Raji (cell line): Measurements from ENCODE around the gene OR7C1.
"Not testable (repeated sequence)": the region's sequence is repeated elsewhere in the genome, so short reads cannot be mapped to it uniquely, and the experiment has no call there.

Experiments used
- POLR2A ChIP-seq: IDR thresholded peaks from 2 replicates; pipeline ENCODE4 v1.6.1; 2011; ENCODE audit warnings: low read depth, low read length, control low read depth; ENCODE audit not compliant: insufficient read depth

Gene OR7C1

GRCh38 chr19:14798760-14799159 lies 36.2 kb downstream of the OR7C1 start:
- TF ChIP-seq POLR2A, result no peak

GRCh38 chr19:14796021-14796420 lies 39.0 kb downstream of the OR7C1 start:
- TF ChIP-seq POLR2A, result no peak

DNA sequence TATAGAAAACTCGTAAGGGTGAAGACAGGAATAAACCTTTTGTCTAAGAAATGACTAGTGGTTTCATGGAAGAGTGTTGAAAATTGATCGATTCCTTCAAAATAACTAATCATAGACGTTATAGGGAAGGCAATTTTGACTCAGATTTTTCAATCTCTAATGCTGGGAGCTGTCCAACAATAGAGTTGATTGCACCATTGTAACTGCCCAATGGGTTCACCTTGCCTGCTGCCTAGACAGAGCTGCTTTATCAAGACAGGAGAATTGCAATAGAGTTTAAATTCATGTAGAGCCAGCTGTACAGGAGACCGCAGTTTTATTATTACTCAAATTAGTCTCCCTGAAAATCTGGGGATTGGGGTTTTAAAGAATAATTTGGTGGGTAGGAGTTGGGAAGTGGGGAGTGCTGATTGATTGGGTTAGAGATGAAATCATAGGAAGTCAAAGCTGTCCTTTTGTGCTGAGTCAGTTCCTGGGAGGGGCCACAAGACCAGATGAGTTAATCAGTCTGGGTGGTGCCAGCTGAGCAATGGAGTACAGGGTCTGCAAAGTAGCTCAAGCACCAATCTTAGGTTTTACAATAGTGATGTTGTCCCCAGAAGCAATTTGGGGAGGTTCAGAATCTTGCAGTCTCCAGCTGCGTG lies 39.8 kb downstream of the OR7C1 start:
- no peak for TF ChIP-seq POLR2A

GRCh38 chr19:14786421-14786851 lies 48.5 kb downstream of the OR7C1 start:
- no peak for TF ChIP-seq POLR2A

GRCh38 chr19:14782626-14783409 lies 52.2 kb downstream of the OR7C1 start:
- no peak for TF ChIP-seq POLR2A

DNA sequence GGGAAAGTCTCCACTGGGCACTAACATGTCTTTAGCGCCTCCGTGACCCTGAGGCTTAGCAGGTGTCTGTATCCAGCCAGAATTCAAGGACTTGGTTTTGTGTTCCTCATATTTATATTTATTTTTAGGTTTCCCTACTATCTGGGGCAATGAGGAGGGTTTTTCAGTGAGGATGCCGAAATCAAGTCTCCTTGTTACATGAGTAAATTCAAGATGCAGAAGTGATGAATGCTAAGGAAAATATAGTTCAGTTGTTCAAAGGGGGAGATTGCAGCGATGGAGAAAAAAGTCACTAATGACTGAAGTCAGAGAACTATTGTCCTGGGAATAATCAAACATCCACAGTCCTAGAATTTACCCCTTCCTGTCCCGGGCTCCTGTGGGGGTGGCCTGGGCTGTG lies 55.8 kb downstream of the OR7C1 start:
- no peak for TF ChIP-seq POLR2A

DNA sequence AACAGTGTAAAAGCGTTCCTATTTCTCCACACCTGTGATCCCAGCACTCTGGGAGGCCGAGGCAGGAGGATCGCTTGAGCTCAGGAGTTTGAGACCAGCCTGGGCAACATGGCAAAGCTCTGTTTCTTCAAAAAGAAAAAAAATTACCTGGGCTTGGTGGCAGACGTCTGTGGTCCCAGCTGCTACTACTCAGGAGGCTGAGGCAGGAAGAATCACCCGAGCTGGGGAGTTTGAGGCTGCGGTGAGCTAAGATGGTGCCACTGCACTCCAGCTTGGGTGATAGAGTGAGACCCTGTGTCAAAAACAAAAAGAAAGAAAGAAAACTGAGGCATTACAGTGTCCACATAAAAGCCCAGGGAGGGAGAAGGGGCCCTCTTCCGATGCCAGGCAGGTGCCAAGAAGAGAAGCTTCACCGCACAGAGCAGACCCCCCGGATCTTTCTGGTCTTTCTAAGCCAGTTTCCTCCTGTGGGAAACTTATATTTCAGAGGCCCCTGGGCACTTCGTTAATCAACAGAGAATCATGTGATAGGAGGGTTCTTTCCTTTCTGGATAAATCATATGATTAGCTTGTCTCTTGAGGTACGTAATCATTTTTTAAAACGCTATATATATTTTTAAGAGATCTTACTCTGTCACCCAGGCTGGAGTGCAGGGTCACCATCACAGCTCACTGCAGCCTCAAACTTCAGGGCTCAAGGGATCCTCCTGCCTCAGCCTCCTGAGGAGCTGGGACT lies 56.7 kb downstream of the OR7C1 start, which contains the start of gene ADGRE2:
ADGRE2 (minus strand) TSS at position 451 of the 736 bp plus-strand sequence. CDS start 1,804 bp downstream, outside the sequence.
- not testable (repeated sequence) for TF ChIP-seq POLR2A

- no peak for TF ChIP-seq POLR2A
These were observed 59.0 kb downstream of the OR7C1 start for GRCh38 chr19:14775869-14776586.

GRCh38 chr19:14774373-14774772 lies 60.6 kb downstream of the OR7C1 start:
- TF ChIP-seq POLR2A, result no peak

DNA sequence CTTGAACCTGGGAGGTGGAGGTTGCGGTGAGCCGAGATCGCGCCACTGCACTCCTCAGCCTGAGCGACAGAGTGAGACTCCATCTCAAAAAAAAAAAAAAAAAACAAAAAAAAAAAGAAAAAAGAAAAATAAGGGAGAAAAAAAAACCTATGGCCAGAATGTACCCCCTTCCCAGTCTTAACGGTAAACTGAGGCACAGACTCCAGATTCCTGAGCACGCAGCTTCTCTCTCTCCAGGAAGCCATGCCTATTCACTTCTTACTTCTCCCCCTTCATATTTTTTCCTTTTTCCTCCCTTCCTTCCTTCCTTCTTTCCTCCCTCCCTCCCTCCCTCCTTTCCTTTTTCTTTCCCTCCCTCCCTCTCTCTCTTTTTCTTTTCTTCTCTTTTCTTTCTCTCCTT lies 62.0 kb downstream of the OR7C1 start:
- no peak for TF ChIP-seq POLR2A

DNA sequence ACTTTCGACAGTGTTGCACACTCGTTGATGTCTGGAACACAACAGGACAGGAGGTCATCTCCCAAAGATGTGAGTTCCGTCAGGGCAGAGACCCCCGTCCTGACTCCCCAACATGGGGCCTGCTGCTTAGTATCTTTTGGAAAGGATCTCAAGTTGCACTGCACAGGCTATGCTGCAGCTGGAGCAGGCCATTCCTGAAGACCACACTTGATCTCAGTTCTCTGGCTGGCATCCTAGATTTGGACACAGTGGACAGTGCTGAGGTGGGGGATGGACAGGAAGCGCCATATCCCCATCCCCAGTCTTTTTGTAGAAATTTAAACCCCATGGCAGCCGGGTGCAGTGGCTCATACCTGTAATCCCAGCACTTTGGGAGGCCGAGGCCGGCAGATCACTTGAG lies 62.5 kb downstream of the OR7C1 start:
- TF ChIP-seq POLR2A, result no peak

DNA sequence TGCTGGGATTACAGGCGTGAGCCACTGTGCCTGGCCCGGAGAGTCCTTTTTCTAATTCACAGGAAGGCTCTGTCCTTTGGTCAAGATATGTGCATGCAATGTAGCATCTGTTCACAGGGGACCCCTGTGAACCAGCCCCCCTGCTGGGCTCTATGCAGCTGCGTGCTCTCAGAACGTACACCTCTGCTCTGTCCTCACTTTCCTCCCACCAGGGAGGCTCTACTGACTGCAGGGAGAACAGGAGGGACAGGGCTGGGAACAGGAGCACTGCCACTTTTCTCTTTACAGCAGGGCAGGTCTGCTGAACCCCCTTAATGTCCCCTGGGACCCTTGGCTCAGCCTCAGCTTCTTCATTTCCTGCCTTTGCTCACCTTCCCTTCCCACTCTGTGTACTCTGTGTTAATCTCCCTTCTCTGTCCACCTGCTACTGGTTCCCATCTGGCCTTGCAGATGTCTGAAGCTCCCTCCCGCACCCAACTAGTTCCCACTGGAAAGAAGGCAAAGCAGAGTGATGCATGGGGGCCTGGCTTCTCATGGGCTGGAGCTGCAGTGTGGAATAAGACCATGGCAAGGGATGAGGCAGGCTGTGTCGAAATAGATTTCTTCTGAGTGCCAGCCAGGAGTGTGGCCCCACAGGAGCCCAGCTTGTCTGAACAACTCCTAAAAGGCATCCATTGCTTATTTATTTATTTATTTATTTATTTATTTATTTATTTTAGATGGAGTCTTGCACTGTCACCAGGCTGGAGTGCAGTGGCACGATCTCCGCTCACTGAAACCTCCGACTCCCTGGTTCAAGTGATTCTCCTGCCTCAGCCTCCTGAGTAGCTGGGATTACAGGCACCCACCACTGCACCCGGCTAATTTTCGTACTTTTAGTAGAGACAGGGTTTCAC lies 63.8 kb downstream of the OR7C1 start:
- no peak for TF ChIP-seq POLR2A

DNA sequence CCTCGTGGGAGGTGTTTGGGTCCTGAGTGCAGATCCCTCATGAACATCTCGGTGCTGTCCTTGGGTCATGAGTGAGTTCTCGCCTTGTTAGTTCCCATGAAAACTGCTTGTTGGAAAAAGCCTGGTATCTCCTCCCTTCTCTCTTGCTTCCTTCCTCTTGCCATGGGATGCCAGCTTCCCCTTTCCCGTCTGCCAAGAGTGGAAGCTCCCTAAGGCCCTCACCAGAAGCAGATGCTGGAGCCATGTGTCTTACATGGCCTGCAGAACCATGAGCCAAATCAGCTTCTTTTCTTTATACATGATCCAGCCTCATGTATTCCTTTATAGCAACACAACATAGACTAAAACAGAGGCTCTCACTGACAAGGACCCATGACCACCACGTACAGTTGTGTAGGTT lies 64.8 kb downstream of the OR7C1 start:
- TF ChIP-seq POLR2A, result no peak

DNA sequence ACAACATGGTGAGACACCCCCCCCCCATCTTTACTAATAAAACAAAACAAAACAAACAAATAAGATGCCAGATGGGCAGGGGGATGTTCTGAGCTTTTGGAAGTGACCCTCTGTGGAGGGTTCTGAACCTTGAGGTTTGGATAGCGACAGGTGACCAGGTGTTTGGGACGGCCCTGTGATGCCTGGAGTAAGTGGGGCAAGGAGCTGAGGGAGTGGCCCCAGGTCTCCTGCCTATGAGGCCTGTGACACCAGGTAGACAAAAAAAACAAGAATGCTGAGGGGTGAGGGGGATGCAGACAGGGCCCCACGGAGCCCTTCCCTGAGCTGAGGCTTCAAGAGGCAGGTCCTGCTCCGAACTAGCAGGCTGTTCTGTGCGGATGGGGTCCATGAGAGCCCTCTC lies 65.8 kb downstream of the OR7C1 start:
- no peak for TF ChIP-seq POLR2A
